Erythroblast (primary cell): Measurements from ENCODE around the gene SPNS3.

Source experiments
- DNase-seq, 2 experiments: peaks; one replicate each; lab custom pipeline; 2025; lab: John Stamatoyannopoulos, UW
- GATA1 ChIP-seq: IDR thresholded peaks from 2 replicates; pipeline ENCODE4 v1.6.1; 2011; ENCODE audit warnings: low read depth, mild to moderate bottlenecking, control low read depth, low read length, moderate library complexity
- POLR2A ChIP-seq: IDR thresholded peaks from 2 replicates; pipeline ENCODE4 v1.6.1; 2011; ENCODE audit warnings: mild to moderate bottlenecking, low read length

SPNS3 gene

GRCh38 chr17:4534928-4535666 lies 101.4 kb downstream of the SPNS3 start:
- DNase-seq, result no peak
- TF ChIP-seq POLR2A (peak; percentile 17), GATA1 (no peak)

GRCh38 chr17:4535667-4536258 lies 102.0 kb downstream of the SPNS3 start:
- no peak for DNase-seq
- TF ChIP-seq GATA1 (no peak), POLR2A (no peak)

GRCh38 chr17:4536259-4536741 lies 102.6 kb downstream of the SPNS3 start:
- TF ChIP-seq POLR2A (no peak), GATA1 (no peak)
- no peak for DNase-seq

- TF ChIP-seq GATA1 (no peak), POLR2A (no peak)
- no peak for DNase-seq
These were observed 103.1 kb downstream of the SPNS3 start for GRCh38 chr17:4536742-4537411.
